HEK293 (cell line): ENCODE results near the gene KCTD21.

Source experiments
- KLF16 ChIP-seq: fragments of 450-650 bp; formaldehyde crosslinking; IDR thresholded peaks from 2 replicates; pipeline ENCODE4 v1.5.1; 2017; ENCODE audit warnings: missing biosample characterization, missing genetic modification characterization
- TCF7L2 ChIP-seq: IDR thresholded peaks from 2 replicates; pipeline ENCODE4 v1.6.1; 2011; ENCODE audit warnings: low read depth, mild to moderate bottlenecking, inconsistent platforms, low read length, moderate library complexity, borderline replicate concordance
- YY1 ChIP-seq: fragments of 450-650 bp; formaldehyde crosslinking; IDR thresholded peaks from 2 replicates; pipeline ENCODE4 v1.5.1; 2018; ENCODE audit warnings: missing biosample characterization, missing genetic modification characterization
- ZFP69B ChIP-seq: fragments of 450-650 bp; formaldehyde crosslinking; IDR thresholded peaks from 2 replicates; pipeline ENCODE4 v1.5.1; 2016; ENCODE audit warnings: missing biosample characterization, missing genetic modification characterization
- ZNF155 ChIP-seq: fragments of 450-650 bp; formaldehyde crosslinking; IDR thresholded peaks from 2 replicates; pipeline ENCODE4 v1.5.1; 2016; ENCODE audit warnings: missing biosample characterization, missing genetic modification characterization
- ZNF274 ChIP-seq, 2 experiments: fragments of 200-500 bp in 1 of 2; fragments of 450-650 bp in 1 of 2; sonication (Bioruptor generic) in 1 of 2; formaldehyde crosslinking in 1 of 2; IDR thresholded peaks; 2 replicates each; pipeline versions ENCODE4 v1.5.1 to v1.6.1; 2014 to 2016; ENCODE audit warnings: borderline replicate concordance in 1 of 2, inconsistent platforms in 1 of 2, low read length in 1 of 2, missing biosample characterization in 1 of 2, missing genetic modification characterization in 1 of 2
- ZNF747 ChIP-seq: fragments of 450-650 bp; formaldehyde crosslinking; IDR thresholded peaks from 2 replicates; pipeline ENCODE4 v1.5.1; 2016; ENCODE audit warnings: missing biosample characterization, missing genetic modification characterization
- TF ChIP-seq, protein P1 (sequence below): fragments of 450-650 bp; formaldehyde crosslinking; IDR thresholded peaks from 2 replicates; pipeline ENCODE4 v1.5.1; 2016; ENCODE audit warnings: missing biosample characterization, missing genetic modification characterization

DNA sequence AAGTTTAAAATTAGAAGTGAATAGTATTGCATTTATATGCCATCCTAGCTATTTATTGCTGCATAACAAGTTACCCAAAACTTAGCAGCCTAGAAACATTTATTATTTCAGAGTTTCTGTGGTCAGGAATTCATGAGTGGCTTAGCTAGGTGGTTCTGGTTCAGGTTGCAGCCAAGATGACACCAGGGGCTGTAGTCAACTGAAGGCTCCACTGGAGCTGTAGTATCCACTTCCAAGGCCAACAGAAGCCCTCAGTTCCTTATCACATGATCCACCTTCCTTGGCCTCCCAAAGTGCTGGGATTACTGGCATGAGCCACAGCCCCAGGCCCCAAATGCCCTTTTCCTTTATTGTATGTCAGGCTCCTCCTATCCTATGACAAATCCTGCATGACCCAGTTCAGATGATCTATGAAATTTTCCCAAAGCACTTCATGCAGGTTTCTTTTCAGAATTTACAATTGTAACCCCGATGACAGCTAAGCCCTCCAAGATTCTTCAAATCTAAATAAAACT lies 42.9 kb downstream of the KCTD21 start:
- TF ChIP-seq TCF7L2 (no peak), ZNF747 (tag by site-specific recombination) (no peak), YY1 (no peak), KLF16 (tag by site-specific recombination) (no peak), ZNF155 (no peak), ZNF274 (IDR thresholded peaks at IDR 0.05; ENCODE audit: low read length) (no peak), ZNF274 (tag by site-specific recombination; IDR thresholded peaks at IDR 0.05; ENCODE audit: borderline replicate concordance) (no peak), ZFP69B (tag by site-specific recombination) (no peak)
- TF ChIP-seq, protein P1, sequence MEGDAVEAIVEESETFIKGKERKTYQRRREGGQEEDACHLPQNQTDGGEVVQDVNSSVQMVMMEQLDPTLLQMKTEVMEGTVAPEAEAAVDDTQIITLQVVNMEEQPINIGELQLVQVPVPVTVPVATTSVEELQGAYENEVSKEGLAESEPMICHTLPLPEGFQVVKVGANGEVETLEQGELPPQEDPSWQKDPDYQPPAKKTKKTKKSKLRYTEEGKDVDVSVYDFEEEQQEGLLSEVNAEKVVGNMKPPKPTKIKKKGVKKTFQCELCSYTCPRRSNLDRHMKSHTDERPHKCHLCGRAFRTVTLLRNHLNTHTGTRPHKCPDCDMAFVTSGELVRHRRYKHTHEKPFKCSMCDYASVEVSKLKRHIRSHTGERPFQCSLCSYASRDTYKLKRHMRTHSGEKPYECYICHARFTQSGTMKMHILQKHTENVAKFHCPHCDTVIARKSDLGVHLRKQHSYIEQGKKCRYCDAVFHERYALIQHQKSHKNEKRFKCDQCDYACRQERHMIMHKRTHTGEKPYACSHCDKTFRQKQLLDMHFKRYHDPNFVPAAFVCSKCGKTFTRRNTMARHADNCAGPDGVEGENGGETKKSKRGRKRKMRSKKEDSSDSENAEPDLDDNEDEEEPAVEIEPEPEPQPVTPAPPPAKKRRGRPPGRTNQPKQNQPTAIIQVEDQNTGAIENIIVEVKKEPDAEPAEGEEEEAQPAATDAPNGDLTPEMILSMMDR (tag by site-specific recombination): no peak
